Measurements from ENCODE around the gene CSK.

- TF ChIP-seq CTCF (conservative IDR thresholded peaks at IDR 0.05; ENCODE audit: low read depth, low read length): no peak
- no peak for TF ChIP-seq EZH2 (IDR thresholded peaks at IDR 0.05; ENCODE audit: borderline replicate concordance, low read depth, low read length, poor library complexity, severe bottlenecking)
Measured at GRCh38 chr15:74789171-74789631, 7.3 kb downstream of the CSK start.
